ENCODE measurements around the gene RABGAP1L.

- TF ChIP-seq CTCF (IDR thresholded peaks at IDR 0.05; ENCODE audit: low read depth, low read length) (no peak), EZH2phosphoT487 (IDR thresholded peaks at IDR 0.05; ENCODE audit: low read depth) (no peak)
Measured at GRCh38 chr1:174815474-174815908, 656.2 kb downstream of the RABGAP1L start.
